Measurements from ENCODE around the gene AVPR1A.
"Not testable (repeated sequence)": the region's sequence is repeated elsewhere in the genome, so short reads cannot be mapped to it uniquely, and the experiment has no call there.

AVPR1A gene

DNA sequence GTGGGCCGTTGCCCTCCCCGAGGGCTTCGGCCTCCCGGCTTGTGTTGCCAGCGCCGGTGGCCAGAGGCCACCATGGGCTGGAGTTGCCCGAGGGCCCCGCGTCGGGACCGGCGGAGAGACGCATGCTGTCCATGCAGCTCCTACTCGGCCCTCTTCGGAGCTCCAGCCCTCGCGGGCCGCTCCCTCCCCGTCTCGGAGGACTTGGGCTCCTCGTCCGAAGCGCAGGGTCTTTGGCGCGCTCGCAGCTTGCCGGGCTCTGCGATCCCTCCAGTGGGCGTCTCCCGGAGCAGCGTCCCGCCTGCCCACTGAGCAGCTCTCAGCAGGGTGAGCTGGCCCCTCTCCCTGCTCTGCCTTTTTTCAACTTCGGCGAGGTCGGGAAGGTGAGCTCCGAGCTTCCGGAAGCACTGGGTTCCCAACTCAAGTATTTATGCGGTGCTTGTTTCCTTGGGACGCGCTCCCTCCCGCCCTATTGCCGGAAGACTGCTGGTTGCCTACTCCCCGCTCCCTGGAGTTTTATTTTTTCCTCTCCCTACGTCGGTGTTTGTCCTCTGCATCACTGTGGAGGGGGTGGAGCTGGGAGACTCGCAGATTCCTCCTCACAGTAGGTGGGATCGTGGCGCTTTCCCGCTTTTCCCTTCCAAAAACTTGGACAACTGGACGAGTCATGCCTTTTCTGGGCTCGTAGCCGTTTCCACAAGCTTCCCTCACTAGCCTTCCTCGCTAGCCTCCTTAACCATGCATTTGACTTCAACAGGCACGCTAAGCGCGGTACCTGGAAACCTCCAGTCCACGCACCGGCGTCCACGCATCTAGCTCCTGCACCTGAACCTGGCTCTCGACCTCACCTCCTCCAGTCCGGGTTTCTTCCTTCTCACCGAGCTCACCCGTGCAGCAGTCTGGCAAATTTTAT, at the start of gene AVPR1A:
Gene AVPR1A (minus strand): TSS at position 489 of the 910 bp plus-strand sequence. CDS start 365 bp downstream, at position 124.
- DNase-seq = no peak

DNA sequence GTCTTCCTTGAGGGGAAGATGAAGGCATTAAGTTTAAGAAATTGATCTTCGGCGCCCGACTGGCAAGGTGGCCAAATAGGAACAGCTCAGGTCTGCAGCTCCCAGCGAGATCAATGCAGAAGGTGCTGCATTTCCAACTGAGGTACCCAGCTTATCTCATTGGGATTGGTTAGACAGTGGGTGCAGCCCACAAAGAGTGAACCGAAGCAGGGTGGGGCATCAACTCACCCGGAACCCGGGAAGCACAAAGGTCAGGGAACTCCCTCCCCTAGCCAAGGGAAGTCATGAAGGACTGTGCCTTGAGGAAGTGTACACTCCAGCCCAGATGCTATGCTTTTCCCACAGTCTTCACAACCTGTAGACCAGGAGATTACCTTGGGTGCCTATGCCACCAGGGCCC, 45.2 kb upstream of the AVPR1A start:
- DNase-seq = no peak

DNA sequence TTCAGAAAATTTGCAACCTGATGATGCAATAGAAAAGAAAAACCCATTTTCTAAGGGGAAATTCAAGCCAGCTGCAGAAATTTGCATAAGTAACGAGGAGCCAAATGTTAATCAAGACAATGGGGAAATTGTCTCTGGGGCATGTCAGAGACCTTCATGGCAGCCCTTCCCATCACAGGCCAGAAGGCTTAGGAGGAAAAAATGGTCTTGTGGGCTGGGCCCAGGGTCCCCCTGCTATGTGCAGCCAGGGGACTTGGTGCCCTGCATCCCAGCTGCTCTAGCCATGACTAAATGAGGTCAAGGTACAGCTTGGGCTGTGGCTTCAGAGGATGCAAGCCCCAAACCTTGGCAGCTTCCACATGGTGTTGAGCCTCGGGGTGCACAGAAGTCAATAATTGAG, 28.2 kb upstream of the AVPR1A start:
- DNase-seq = no peak

DNA sequence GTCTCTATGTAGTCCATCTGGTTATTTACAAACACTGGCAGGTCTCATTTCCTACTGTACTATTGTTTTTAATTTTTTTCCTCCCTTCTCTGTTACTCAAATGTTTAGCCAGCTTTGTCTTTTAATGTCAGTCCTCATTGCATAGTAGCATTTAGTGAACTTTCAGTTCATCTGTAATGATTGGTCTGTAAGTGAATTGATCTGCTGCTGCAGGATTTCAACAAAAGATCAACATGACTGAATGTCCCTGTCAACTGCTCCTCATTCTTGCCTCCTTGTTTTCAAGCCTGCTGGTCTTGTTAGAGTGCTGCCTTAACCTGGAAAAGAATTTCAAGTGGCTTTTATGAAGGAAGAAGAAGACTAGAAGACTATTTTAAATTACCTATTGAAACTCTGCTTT, 19.3 kb upstream of the AVPR1A start:
- DNase-seq = no peak

DNA sequence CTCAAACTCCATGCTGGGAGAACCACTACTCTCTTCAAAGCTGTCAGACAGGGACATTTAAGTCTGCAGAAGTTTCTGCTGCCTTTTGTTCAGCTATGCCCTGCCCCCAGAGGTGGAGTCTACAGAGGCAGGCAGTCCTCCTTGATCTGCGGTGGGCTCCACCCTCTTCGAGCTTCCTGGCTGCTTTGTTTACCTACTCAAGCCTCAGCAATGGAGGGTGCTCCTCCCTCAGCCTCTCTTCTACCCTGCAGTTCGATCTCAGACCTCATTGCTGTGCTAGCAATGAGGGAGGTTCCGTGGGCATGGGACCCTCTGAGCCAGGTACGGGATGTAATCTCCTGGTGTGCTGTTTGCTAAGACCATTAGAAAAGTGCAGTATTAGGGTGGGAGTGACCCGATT, 16.7 kb upstream of the AVPR1A start:
- not testable (repeated sequence) for DNase-seq

DNA sequence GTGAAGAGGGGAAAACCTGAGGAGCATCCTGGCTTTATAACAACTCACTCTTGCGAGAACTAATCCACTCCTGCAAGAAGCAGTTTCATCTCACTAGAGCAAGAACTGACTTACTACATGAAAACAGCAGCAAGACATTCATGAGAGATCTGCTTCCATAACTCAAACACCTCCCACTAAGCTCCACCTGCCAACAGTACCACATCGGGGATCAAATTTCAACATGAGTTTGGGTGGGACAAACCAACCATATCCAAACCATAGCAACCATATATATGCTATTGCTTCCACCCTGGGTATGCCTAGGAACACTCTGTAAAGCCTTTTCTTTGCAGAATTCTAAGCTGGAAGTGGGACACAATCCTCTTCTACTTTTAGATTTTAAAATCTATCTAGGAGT, 13.9 kb upstream of the AVPR1A start:
- DNase-seq = no peak

DNA sequence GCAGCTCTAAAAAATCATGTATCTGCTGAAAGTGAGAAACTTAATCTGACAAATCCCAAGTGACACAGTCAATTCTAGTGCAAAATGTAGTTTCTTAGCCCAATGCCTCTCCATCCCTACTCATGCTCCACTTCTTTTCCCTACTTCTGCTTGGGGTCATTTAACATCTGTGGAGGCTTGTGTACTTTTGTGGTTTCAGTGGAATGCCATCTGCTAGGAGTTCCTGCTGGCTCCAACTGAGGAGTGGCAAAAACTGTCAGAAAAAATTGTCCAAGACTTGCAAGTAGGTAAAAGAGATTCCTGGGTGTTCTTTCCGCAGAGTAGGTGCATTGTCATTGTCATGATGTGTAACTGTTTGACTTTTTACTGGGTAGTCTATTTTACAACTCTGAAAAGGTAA, 12.5 kb upstream of the AVPR1A start:
- no peak for DNase-seq

DNA sequence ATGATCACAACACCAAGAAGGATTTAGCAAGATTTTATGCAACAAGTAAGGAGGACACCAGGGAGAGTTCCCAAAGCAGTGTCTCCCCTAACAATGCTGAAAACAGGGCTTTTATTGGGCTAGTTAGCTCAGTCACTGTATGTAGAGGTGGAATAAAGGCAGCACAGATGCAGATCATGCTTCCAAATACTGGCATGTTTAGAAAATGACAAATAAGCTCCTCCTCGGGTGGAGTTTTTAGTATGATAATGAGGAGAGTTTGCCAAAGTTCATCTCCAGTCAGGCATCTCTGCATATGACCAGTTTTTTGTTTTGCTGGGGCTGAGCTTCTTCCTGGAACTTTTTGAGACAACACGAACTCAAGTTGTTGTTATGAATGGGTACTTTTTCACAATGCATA, 4.4 kb upstream of the AVPR1A start:
- no peak for DNase-seq

DNA sequence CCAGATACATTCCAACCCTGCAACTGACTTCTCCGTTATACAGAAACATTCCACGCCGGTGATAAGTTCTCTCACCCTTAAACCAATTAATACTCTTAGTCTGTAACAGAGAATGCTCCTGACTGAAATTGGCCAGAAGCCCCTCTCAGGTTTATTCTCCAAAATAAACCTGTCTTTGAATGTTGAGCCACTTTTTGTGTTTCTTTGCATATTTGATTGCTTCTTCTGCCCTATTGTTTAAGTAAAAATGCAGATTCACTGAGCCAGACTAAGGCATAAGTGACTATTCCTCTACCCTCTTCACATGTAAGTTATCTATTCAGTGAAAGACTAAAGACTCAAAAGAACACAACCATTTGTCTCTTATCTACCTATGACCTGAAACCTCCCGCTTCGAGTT, 3.6 kb upstream of the AVPR1A start:
- no peak for DNase-seq

DNA sequence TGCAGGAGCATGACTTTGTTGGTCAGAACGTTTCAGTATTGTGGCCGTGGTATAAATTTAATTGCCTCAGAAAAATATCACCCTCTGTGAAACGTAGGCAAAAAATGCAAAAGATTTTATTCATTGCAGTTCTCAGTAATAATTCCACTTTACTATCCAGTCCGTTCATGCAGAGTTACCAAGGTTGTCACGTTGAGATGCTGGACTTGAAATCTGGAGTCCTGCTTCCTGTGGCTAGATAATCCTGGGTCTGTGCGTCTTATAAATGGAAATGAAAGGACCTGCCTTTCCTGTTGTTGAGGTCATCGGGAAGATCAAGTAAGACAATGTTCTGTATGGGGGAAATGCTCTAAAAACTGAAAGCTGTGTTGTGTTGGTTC, 1.3 kb upstream of the AVPR1A start:
- DNase-seq = no peak

DNA sequence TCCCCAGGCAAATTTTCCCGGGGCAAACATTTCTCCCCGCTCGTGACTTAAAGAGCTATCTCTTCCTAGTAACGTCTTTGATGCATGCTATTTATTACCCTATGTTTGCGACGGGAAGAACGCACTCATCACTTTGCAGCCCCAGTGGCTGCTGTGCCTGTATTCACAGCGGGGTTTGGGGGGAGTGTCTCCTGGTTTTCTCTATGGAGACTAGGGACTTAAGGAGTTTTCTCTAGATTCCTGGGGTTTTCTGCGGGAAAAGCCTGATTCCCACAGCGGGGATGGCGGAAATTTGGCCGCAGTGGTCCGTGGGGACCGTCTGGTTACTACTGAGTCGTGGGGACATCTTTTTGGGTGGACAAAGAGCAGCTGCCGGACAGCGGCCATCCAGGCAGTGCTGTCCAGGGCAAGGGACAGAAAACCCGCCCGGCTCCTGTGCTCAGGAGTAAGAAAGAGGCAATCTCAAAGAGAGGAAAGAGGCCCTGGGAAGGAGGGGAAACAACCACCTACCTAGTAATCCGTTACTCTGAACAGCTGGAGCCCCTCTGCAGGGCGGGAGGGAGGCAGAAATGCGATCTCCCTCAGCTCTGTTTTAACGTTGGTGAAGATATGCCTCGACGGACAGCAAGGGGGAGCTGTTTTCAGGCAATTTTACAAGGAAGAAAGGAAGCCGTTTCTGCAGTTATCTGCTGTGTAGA, 771 bp upstream of the AVPR1A start:
- DNase-seq = no peak

DNA sequence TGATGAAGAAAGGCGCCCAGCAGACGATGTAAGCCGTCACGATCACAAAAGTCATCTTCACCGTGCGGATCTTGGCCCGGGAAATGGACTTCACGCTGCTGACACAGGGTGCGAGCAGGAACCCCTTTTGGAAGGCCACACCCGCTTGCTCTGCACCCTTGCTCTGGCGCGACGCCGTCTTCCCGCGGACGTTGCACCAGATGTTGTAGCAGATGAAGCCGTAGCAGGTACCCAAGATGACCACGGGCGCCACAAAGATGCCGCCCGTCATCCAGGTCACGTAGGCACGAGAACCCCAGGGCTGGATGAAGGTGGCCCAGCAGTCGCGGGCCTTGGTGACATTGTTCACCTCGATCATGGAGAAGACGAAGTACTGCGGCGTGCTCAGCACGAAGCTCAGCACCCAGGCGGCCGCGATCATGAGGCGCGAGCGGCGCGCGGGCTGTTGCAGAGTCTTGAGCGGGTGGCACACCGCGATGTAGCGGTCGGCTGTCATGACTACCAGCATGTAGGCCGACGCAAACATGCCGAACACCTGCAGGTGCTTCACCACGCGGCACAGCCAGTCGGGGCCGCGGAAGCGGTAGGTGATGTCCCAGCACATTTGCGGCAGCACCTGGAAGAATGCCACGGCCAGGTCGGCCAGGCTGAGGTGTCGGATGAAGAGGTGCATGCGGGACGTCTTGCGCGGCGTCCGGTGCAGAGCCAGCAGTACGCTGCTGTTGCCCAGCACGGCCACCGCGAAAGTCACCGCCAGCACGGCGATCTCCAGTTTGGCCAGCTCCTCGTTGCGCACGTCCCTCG, 890 bp downstream of the AVPR1A start:
- DNase-seq = no peak

DNA sequence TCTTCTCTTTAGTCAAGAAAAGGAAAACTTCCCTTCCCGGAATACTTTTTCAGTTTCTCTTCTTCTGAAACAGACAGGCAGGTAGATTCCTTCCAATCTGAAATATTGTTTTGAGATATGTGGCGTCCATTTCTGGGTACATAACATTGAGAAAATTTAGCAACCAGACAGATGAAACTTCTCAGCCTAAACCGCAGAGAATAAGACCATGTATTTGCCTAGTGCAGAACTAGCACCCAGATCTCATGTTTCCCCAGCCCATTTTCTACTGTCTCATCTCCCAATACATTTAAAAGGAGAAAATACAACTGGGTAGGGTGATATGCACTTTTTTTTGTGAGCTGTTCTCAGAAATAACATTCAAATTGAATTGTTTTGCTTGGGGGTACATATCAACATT, 6.4 kb downstream of the AVPR1A start:
- no peak for DNase-seq

DNA sequence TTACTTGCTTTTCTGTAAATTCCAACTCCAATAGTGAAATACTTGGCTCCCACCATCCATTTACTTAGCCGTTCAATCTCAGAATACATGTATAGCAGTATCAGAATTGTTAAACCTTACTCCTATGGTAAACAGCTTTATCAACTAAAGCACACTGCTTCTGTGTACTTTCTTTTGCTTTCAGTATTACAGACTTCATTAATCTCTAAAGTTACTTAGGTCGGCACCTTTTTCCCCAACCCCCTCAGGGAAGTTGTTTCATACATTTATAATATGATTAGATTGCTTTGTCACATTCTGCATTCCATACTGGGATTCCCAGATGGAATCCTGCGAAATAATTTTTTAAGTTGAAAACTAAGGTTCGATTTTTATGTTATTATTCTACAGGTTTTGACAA, 12.5 kb downstream of the AVPR1A start:
- DNase-seq = no peak

DNA sequence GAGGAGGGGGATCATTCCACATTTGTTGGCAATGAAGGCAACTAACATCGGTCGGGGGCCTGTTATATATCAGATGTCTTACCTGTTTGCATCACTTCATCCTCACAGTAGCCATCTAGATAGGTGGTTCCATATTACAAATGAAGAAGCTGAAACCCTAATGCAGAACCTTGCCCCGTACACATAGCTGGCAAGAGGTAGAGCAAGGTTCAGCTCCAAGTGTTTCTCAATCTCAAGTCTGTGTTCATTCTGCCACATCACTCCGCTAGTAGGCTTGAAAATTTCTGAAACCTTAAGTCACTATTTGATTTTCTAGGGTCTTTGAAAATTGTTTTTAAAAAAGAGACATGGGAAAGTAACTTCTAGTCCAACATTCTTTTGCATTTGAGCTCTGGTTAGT, 17.0 kb downstream of the AVPR1A start:
- DNase-seq = no peak

DNA sequence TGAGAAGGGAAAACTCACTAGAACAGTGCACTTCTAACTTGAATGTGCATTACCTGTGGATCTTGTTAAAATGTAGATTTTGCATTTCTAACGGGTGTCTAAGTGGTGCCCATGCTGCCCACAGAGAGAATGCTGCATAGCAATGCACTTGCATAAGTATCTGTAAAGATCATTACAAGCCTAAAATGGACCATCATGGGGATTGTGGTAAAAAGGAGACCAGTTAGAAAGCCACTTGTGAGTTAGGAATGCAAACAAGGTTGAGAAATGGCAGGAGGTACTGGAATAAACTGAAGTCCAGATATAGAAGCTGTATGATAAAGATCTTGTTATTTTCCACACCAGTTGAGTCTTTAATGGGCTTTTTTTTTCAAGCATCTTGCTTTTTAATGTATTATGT, 18.8 kb downstream of the AVPR1A start:
- DNase-seq = no peak

DNA sequence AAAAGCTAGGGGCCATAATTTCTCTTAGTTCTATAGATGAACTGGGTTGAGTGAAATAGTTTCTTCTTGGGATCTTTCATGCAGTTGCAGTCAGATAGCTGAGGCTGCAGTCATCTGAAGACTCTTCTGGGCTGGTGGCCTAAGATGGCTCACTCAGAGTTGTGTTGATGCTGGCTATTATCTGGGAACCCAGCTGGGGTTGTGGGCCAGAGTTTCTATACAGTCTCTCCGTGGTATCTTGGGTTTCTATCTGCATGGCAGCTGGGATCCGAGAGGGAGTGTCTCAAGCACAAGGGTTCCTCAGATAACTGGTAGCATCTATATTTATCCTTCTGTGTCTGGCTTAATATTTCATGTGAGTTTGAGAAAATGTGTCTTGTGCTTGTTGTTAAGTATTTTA, 21.1 kb downstream of the AVPR1A start:
- no peak for DNase-seq

DNA sequence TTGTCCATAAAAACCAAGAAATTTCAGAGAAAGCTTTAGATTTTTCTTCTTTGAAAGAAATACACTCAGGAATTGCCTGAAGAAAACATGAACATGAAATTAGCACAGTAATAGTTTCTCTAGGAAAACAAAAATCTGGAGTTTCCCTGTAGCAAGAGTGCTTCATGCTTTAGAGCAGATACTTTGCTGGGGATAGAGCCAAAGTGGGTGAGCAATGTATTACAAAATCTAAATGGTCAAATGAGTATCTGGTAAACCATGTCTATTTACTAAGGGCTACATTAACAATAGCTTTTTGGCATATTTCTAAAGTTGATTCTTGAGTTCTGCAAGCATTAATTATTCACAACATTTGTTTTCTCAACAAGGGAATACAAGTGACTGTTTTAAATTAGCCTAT, 26.2 kb downstream of the AVPR1A start:
- no peak for DNase-seq

DNA sequence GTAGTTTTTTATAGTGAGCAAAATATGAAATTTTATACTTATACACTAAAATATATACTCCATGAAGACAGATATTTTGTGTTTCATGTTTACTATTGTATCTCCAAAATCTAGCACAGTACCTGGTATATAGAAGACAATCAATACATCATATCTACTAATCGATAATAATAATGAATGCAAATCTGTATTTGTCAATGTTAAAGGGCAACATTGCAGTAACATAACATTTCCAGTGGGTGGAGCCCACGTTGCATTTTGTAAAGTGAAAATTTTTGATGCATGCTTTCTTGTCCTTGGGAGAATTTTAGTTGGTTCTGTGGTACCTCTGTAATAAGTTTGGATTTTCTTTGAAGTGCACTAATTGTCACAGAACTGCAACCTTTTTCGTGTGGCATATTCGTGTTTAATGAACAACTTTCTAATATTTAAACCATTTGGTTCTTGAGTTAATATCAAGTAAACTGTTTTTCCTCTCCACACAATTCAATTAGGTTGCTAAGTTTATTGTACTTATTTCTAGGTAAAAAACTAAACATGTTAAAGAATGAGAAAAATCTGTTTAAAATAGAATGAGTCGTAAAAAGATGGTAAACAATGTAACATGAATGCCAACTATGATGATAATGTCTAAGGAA, 47.4 kb downstream of the AVPR1A start:
- peak; percentile 12 for DNase-seq

DNA sequence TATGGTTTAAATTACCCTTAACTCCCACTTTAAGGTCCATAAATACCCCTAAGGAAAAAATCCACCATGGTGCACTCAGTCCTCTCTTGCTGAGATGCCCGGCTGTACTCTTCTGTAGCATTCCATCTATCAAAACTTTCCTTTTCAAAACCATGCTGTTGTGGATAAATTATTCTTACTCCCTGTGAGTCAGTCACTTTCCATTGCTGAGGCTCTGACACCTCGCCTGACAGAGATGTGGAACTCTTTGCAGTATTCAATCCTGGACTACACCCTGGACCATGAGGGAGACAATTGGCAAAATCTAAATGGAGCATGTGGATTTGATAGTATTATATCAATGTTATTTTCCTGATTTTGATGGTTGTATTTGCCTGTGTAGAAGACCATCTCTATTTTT, 49.1 kb downstream of the AVPR1A start:
- no peak for DNase-seq

DNA sequence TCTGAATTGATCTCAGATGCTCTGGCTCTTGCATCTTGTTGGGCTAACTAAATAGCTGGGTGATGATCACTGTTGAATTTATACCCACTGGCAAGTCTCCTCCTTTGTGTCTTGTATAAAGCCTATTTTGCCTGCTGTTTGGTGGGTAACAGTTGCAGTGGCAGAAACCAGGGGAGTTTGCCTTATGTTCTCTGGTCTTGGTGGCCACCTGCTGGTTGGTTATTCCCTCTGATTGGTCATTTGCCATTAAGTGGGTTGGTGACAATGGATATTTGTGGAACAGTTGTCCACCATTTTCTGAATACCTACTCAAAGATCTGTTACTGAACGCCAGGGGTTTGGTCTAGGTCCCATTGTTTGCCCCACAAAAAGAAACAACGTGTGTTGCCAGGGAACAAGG, 52.1 kb downstream of the AVPR1A start:
- DNase-seq = no peak

DNA sequence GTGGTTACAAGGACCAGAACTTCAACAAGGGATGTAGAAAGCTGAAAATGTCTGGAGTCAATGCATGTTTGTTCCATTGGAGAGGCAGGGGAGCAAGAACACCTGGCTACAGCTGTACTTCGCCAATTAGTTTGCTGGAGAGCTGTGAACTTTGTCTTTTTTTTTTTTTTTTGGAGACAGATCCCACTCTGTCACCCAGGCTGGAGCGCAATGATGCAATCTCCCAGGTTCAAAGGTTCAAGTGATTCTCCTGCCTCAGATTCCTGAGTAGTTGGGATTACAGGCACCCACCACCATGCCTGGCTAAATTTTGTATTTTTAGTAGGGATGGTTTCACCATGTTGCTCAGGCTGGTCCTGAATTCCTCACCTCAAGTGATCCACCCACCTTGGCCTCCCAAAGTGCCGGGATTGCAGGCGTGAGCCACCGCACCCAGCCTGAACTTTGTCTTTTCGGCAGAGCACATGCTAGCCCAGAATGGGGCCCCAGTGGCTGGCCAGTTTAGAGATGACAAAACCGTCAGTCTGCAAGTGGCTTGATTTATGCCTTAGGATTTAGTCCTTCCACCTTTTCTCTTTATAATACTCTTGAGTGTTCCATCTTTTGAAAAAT, 55.5 kb downstream of the AVPR1A start:
- no peak for DNase-seq

DNA sequence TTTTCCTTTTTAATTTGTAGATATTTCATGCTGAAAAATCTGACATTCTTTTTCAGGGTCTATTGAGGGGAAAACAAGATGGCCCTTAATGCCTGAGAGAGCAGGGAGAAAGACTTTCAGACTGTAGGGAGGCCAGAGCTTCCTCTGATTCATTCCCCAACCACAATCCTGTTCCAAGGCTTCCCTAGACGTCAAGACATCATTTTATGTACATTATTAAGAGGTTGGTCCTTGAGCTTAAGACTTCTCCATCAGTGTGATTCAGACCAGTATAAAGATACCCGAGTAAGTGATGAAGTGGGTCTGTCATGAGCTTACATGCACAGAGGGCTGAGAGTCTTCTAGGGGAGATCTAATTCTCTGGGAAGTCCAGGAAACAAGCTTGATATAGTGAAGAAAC, 57.3 kb downstream of the AVPR1A start:
- DNase-seq = no peak

All from NCI-H226 (cell line).